NCI-H446 (cell line): ENCODE data around the gene ONECUT1.
"Not testable (repeated sequence)": the region's sequence is repeated elsewhere in the genome, so short reads cannot be mapped to it uniquely, and the experiment has no call there.

Experiments
- DNase-seq, 2 experiments: peaks; one replicate each; lab custom pipeline; 2025; lab: John Stamatoyannopoulos, UW

Gene ONECUT1

DNA sequence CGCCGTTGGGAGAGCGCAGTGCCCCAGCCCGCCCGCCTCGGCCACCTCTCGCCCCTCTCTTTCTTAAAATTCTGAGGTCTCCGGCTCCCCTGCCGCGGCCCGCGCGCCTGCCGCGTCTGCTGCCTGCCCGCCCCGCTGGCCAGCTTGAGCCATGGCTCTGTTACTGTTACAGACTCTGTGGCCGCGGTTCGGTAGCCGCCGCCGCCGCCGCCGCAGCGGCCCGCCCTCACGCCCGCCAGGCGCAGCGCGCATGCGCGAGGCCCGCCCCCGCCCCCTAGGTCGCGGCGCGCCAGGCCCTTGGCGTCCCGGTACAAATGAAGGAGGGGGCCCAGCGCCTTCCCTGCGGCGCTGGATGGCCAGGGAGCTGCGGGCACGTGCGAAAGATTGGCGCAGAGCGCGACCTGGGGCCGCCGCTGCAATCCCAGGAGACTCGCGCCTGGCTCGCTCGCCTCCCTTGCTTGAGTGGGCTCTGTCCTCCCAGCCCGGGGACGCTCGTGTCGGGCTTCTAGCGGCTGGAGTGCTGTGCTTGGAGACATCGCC, at the start of gene ONECUT1:
Gene ONECUT1, minus strand, starts transcription at position 168 of the 540 bp plus-strand sequence. CDS start 452 bp downstream, outside the sequence.
- peak; percentile 14 to 72 for DNase-seq

DNA sequence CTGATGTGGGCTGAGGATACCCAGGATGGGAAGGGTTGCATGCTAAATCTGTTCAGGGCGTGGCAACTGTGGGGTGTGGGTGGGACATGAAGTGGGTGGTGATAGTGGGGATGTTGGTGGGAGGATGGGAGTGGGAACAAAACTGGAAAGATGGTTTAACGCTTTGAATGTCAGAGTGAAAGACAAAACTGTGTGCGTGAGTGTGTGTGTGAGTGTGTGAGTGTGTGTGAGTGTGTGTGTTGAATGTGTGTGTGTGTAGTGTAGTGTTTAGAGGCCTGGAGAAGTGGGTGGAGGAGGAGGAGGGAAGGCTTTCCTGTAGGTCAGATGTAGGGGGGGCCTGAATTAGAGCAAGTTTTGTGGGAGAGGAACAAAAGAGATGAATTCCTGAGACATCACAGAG, 44.2 kb upstream of the ONECUT1 start:
- DNase-seq = no peak

DNA sequence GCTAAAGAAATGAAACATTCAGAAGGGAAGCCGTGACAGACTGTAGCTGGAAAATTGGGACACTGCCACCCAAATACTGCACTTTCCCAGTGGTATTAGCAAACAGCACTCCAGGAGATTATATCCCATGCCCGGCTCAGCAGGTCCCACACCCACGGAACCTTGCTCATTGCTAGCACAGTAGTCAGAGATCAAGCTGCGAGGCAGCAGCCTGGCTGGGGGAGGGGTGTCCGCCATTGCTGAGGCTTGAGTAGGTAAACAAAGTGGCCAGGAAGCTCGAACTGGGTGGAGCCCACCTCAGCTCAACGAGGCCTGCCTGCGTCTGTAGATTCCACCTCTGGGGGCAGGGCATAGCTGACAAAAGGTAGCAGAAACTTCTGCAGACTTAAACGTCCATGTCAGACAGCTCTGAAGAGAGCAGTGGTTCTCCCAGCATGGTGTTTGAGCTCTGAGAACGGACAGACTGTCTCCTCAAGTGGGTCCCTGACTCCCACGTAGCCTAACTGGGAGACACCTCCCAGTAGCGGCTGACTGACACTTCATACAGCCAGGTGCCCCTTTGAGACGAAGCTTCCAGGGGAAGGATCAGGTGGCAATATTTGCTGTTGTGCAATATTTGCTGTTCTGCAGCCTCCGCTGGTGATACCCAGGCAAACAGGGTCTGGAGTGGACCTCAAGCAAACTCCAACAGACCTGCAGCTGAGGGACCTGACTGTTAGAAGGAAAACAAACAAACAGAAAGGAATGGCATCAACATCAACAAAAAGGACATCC, 34.2 kb upstream of the ONECUT1 start:
- not testable (repeated sequence) for DNase-seq

DNA sequence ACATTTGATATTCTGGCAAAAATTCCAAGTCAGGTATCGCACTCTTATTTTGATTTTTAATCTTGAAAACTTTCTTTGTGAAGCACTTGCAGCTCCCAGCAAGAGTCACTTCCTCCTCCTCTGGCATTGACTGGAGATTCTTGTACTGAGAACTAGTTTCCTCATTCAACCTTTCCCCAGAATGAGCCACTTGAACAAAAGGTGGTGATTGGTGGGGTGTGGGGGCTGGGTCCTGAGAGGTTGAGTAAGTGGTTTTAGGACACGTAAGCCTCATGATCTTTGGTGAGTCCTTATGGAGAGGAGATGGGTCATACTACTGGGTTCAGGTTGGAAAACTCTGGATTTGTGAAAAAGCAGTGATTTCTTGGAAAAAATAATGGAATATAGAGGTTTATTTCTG, 32.3 kb upstream of the ONECUT1 start:
- no peak for DNase-seq

DNA sequence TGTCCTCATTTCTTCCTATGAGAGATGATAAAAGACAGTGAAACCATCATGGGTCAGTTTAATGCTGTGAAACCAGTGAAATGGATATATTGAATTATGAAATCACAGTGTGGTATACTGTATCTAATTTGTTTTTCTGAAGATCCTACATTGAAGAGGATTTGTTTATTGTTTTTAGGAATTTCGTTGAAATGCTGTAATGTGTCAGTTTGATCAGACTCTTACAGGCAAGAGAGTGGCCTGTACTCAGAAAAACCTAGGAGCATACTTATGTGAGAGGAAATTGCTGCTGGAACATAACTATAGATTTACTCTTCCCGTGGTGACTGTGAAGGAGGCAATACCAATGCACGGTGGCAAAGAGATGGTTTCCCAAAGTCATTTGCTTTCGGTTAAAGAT, 29.1 kb upstream of the ONECUT1 start:
- DNase-seq = no peak

DNA sequence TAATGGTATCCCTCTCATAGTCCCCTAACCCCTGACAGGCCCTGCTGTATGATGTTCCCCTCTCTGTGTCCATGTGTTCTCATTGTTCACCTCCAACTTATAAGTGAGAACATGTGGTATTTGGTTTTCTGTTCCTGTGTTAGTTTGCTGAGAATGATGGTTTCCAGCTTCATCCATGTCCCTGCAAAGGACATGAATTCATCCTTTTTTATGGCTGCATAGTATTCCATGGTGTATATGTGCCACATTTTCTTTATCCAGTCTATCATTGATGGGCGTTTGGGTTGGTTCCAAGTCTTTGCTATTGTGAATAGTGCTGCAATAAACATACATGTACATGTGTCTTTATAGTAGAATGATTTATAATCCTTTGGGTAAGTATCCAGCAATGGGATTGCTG, 25.8 kb upstream of the ONECUT1 start:
- not testable (repeated sequence) for DNase-seq

DNA sequence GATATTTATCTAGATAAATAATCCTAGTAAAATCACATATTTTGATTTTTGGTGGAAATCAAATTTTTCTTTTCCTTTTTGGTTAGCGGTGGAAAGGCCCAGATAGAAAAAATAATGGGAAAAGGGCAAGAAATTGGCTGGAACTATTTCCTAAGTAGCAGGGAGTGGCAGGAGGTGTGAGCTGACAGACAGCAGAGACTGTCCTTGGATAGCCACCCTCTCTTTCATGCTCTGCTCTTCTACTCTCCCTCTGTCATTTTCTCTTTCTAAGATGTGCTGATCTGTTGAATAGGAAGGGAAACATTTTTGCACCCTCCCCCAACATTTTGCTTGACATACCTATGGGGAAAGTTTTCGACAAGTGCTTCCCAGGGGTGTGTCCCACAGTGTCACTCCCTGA, 18.9 kb upstream of the ONECUT1 start:
- no peak for DNase-seq

DNA sequence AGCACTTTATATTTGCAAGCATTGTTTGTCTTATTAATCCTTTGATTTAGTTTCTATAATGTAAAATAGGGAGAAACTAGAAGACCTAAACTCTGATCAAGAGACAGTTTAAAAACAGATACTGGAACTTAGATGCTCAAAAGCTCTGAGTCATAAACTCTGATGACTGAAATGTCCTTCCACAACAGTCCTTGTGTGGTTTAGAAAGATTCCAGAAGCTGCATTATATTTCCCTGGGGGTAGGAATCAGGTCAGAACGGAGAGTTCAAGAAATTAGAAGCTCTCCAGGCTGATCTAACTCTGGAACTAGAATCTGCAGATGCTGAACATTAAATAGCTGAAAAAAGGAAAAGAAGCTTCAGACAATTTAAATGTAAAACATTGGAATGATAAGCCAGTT, 18.3 kb upstream of the ONECUT1 start:
- DNase-seq = no peak

DNA sequence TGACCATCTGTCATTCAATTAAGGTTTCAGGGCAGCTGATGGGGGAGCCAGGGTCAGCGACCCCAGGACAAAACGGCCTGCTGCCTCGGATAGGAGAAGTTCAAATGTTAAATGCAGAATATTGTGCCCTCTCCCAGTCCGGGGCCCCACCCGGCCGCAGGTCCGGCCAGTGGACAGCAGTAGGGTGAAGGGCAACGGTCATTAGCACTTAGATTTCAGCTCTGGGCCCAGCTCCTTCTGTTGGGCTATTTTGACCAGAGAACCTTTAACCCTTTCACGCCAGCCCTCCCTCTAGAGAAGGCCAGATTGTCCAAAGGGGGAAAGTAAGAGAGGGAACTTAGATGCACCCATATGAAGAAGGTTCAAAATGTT, 16.1 kb upstream of the ONECUT1 start:
- DNase-seq = no peak

DNA sequence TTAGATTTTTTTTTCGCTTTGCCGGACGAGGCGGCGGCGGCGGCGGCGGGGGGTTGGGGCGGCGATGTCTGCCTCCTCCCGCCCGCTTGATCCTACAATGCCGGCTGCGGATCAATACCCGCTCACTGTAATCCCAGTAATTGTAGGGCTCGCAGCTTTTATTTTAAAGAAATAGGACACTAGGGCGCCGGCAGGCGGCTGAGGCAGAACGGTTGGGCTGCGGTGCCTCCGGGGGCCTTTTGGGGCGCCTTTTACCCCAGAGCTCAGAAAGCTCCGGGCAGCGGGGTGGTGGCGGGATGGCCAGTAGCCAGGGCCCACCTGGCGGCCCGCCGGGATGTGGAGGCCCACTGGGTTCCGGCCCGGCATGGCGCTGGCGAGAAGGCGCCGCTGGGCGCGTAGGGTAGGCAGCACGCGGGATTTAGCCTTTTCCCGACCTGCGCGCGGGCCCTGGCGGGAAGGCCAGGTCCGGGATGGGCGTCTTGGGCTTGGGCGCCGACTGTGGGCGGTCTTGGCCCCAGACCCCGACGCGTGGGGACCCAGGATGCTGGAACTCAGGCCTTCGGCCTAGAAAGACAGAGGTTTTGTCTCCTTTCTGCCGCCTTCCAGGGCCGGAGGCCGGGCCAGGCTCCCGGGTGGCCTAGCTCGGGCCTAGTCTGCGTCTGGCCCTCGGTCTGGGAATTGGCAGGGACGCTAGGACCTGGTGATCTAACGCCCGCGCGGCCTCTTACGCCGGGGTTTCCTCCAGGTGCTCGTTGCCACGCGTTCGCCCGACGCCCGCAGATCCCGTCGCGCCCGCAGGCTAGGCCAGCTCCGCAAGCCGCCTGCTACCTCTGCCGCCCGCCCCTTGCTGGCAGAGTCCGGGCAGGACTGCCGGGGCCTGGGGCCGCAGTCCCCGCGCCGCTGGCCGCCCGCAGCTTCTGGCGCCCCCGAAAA, 15.5 kb upstream of the ONECUT1 start:
- no peak for DNase-seq

DNA sequence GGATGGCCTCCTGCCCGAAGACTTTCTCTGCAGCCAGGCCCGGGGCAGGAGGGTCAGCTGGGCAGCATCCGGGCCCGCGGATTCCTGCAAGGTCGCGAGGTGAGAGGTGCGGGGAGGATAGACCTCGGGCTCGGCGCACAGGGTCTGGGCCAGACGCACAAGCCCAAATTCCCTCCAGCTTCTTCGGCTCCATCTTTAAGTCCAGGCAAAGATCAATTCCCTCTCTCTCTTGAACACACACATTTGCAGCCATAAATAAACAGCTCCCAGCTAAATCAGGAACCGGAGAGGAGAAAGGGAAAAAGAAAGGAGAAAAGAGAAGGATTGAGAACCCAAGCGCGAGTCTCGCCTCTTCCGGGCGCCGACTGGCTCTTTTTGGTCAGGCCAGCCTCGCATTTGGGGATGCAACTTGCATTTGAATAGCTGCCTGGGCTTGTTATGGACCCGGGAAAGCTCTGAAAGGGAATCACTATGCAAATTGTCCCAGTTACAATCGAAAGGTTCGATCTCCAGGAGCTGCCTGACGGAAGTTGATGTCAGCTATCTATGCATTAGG, 14.5 kb upstream of the ONECUT1 start:
- no peak for DNase-seq

DNA sequence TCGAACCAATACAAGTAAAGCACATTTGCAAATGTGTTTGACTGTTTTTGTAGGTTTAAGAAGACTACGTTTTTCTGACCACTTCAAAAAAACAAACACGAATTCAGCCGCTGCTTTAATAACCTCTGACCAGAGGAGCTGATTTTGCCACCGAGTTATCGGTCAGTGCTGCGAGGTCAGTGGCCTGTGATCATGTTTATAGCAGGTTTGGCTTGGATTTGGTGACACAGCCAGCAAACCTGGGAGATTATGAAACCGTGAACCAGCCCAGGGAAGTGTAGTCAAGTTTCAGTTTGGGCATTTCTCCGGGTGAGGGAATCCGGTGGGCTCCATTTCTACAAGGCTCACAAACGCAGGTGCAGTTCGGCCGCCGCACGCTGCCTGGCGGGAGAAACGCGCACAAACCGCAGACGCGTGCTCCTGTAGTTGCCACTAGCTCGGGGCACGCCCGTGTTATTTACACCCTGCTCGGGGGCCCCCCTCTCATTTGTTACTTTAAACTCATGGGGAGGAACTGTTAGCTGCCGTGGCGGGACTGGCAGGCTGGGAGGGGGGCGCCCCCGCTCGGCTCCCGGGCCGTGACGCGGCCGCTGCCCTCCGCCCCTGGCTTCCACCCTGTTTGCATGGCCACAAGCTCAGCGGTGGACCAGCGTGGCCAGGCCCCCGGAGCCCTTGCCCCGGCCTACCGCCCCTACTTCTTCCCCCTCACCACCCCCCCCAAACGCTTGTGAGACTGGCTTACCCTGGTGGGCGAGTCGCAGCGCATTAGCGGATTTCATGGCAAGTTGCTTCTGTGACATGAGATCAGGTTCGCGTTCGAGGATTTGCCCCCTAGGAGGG, 13.6 kb upstream of the ONECUT1 start:
- no peak for DNase-seq

DNA sequence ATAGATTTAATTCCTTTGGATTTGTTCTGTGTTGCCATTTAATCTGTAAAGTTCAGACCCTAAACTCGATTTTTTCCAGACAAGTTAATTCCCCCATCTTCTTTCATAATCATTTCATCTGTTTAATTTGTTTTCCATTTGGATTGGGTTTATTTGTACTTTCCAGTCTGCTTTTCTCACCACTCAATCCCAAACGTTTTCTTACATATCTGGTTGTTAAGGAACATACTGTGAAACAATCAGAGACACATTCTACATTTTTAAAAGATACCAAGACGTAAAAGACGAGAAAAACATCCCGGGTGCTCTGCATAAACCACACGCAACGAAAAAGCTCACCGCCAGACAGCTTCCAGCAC, 13.0 kb upstream of the ONECUT1 start:
- DNase-seq = no peak

DNA sequence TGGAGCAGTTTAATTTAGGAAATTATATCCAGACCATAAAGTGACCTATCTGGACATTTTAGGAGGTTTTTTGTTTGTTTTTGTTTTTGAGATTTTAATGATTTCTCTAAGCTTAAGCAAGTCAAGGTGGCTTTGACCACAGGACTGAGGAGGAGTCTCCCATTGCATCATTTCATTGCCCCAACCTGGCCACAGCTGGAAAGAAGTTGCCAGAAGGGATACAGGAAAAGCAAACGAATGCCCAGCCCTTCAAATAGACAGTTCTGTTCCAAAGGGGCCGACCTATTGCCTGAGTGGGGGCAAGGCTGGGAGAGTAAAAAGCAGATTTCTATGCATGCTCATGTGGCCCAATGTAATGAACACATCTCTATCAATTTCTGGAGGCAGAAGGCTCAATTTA, 12.0 kb upstream of the ONECUT1 start:
- DNase-seq = no peak

DNA sequence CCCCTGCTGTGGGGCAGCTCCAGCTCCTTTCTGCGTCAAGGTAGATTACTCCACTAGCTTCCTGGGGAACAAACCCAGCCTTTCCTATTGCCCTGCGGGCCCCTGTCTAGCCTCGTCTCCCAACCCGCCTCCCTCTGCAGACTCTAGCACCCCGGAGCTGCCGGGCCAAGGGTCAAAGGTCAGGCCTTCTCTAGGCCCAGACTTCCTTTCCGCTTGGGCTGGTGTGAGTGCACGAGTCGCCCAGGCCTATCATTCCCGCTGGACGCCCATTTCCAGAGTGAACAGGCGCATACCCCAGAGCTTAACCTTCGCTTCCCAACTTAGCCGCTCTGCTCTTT, 11.6 kb upstream of the ONECUT1 start:
- DNase-seq = no peak

DNA sequence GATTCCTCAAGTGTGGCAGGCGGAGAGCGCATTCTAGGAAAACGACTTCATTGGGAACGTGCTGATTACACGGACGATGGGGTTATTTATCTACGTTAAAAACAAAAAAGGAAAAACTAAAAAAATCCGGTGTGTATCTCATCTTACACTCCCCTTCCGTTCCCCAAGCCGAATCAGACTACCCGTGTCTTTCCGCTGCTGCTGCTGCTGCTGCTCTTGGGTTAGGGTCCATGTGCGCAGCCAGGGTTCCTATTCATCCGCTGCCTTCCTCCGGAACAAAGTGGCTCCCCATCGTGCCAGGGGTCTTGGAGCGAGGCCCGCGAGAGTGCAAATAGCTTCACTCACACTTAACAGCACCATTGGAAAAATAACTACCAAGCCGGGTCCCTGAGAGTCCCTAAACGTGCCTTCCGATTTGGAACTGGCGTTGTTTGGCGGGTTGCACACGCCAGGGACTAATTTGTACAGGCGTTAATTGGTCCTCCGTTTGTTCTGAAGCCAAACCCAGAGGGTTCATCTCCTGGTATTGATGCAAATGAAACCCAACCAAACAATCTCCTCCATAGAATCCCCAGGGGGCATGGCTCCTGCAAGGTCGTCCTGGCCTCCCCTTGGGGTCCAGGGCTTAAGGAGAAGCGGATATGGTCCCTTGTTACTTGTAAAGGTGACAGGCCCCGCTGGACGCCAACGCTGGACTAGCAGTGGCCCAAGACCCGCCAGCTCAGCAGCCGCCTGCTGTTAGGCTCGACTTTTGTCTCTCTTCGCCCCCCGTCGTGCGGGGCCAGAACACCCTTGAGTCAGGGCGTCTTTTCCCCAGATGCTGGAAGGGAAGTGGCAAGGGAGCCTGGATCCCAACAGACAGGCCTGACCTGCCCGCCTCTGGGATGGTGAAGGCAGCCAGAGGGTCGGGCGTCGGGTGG, 11.0 kb upstream of the ONECUT1 start:
- DNase-seq = no peak

DNA sequence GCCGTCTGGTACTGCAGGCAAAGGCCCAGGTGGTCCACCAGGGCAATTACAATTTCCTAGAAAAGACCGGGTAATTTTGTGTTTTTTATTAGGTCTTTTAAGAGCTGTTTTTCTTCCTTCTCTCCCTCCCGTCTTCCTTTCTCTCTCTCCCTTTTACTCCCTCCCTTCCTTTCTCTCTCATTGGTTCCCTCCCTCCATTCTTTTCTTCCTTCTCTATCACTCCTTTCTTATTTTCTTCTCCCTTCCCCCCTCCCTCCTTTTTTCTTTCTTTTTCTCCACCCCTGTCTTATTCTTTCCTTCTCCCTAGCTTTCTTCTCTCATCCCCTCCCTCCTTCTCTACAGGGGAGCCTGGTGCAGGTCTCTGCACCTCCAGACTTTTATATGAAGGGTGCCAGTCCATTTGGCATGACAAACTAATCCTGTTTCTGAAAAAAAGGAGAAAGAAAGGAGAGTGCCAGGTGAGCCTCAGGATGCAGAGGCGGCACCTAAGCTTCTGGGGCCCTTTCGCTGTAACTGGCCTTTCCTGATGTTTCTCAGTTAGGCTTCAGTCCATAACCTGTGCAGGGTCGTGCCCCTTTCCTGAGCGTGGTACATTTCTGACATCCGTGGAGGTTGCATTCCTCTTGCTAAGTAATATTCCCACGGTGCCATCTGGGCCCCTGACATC, 9.1 kb upstream of the ONECUT1 start:
- no peak for DNase-seq

DNA sequence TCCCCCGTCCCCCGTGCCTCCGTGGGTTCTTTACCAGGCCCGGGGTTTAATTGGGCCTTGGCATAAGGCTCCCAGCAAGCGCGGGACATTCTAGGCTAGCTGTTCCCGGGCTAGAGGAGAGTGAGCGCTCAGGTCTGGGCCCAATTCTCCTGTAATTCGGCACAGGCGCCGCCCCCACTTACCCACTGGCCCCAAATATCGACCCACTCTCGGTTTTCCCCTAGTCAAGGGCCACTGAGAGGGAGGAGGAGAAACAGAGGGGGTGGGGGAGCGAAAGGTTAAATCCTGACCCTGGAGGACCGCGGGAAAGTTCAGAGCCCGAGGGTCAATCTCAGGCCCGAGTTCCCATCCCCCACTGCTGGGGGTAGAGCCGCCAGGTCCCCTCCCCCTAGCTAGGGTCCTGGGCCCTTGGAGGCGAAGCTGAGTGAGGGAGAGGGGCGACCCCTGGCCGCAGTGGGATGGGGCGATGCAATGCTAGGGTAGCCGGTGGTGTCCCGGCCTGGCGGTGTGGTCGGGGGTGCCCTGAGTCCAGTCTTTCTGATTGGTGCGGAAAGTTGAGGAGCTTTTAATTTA, 8.5 kb upstream of the ONECUT1 start:
- no peak for DNase-seq

DNA sequence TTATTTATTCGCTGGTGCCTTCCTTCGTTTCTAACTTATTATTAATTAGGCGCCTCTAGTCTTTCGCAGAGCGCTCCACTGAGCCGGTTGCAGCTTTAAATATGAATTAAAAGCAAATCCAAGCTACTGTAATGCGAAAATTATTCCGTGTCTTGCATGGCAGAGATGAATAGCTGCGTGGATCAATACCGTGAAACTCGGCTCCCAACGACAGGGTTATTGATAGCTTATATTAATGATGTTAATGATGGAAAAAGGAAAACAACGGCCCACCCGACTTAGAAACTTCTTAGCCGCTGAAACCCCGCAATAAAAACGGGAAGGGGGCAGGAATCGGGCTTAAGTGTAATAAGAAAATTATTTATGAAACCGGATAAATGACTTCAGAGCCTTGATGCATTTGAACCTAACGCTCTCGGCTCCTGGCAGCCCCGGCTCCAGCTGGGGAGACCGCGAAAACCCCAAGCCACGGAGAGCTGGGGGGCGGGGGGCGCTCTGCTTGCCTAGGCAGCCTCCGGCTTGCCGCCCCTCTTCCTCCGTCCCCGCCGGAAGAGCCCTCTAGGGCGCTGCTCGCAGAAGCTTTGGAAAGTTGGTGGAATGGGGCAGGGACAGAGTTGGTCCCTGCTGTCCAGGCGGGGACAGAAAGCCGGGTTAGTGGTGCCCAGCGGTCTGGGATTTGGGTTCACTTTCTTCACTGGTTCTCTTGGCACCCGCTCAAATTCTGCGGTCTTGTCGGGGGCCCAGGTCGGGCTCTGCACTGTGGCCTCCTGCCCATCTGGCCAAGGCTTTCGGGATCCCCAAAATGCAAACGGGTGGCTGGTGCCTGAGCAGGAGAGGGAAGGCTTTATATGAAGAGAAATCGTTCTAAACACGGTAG, 7.7 kb upstream of the ONECUT1 start:
- no peak for DNase-seq
